Hematopoietic multipotent progenitor cell treated with erythropoietin and hydrocortisone succinate and interleukin-3 and kit ligand, for 8 days (in vitro differentiated cells): ENCODE results near the gene VPS11.
A peak's percentile ranks its signal among the peaks of the same experiment; 100 is the strongest.

ENCODE experiments used
- DNase-seq: peaks from one replicate; pipeline ENCODE4 v3.0.0-alpha.2; 2015

Gene VPS11

DNA sequence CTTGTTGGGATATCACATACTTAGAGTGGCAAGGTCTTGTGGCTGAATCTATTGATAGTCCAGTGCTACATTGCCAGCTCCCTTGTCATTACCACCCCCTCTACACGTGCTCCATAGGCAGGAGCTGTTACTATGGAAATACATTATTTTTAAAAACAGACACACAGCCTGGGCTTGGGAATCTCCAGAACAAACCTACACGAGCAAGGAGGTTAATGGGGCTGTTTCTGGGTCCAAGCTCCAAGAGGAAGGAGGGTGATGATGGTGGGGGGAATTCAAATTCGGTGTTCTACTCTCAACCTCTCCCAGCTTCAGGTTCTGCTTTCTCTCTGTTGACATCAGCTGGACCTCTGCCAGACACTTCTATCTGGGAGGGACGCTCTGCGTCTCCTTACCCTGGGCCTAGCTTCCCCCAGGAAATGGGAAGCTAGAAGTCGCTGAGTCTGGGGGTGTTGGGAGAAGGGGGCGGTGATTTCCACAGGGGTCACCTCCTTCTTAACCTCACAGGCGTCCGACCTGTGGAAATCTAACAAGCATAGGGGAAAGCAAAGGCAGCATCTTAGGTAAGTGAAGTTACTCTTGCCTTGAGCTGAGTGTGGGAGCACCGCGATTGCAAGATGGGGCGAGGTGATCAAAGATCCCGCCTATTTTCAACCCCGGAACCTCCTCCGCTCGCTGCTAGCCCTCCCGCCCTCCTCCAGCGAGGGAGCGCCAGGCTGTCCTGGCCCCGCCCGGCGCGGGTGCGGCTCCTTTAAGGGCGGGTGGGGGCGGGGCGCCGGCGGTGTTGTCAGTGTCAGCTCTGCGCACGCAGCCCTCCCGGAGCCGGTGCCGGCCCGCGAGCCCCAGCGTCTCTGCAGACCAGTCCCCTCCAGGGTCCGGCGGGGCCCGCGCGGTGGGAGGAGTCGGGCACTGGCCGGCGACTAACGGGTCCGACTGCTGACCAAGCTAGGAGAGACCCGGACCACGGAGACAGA is 39.2 kb downstream of the VPS11 start, which contains the start of gene C2CD2L:
TSS of gene C2CD2L (plus strand) at position 781 of the 974 bp plus-strand sequence. CDS start 398 bp downstream, outside the sequence.
- peak; percentile 96 for DNase-seq

DNA sequence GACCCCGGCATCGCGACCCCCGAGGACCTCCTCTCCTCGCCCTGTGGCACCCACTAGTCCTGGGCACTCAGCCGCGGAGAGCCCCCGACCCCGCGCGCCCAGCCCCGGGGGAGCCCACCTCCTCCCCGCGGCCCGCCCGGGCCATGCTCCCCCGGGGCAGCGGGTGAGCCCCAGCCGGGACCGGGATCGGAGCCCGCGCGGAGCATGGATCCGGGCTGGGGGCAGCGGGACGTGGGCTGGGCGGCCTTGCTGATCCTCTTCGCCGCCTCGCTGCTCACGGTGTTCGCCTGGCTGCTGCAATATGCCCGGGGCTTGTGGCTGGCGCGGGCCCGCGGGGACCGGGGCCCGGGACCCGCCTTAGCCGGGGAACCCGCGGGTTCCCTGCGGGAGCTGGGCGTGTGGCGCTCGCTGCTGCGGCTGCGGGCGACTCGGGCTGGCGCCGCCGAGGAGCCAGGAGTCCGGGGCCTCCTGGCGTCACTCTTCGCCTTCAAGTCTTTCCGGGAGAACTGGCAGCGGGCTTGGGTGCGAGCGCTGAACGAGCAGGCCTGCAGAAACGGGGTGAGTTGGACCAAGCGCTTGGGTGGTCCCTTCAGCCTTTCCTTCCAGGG is 40.0 kb downstream of the VPS11 start:
- DNase-seq = no peak

DNA sequence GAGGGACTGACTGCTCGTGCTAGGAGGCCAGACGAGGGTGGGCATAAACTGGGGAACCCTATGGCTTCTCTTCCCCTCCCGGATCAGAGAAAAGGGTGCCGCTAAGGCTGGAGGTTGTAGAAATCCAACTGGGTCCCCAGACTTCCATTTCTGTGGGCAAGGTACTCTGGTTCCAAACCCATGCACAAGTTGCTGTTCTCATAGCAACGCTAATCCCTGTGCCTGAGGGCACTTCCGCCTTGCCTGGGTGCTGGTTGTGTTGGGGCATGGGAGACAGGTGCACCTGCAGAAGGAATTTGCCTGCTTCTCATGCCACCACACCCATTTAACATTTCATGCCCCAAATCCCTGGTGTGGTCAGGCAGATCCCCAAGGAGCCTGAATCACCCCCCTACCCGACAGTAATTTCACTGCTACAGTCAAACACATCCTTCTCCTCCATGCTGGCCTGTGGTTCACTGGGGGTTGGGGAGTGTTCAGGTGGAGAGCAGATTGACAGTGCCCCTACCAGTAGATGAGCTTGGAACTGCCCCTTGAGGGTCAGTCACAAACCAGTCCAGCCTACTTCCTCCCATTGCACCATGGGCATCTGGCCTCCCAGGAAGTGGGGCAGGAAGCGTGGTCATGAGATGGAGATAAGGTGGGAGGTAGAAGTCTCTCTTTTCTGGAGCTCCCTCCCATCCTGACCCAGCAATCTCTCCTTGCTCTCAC is 40.7 kb downstream of the VPS11 start:
- peak; percentile 71 for DNase-seq

DNA sequence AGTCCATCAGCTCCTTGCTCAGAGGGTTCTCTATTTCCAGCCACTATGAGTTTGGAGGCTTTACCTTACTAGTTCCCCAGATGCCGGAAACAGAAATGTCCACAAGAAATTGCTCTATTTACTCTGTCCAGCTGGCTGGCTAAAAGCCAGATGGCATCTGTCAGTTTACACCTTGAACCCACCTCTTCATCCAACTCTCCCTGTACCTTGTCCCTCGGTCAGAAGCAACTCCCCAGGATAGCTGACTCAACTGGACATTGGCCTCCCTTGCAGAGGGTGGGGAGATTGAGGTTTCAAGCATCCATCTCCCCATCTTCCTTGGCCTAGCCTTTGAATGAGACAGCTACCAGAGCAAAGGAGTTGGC is 41.2 kb downstream of the VPS11 start:
- DNase-seq = no peak

DNA sequence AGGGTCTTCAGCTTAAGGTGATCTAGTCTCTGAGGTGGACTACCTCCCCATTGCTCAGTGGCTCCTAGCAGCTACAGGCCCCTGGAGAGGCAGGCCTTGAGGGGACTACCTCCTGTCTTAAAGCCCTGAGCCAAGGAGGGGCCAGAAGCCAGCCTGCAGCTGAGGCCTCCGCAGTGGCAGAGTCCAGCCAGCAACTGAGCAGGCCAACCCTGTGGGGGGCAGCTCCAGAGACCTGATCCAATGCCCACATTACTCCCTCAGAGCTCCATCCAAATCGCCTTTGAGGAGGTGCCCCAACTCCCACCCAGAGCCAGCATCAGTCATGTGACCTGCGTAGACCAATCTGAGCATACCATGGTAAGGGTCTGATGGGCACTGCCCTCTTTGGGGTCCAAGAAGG is 42.2 kb downstream of the VPS11 start:
- DNase-seq = no peak

DNA sequence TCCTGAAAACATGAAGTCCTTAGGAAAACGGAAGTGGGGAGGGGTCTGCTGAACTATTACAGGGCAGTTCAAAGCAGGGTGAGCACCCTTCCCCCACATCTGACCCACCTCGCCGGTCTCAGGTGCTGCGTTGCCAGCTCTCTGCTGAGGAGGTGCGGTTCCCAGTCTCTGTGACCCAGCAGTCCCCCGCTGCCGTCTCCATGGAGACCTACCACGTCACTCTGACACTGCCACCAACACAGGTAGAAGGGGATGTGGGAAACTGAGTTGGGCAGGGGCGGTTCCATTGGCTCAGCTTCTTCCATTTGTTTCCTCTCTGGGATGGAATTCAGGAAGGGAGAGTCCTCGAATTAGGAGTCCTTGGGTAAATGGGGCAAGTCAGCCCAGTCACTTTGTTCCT is 42.8 kb downstream of the VPS11 start:
- no peak for DNase-seq

DNA sequence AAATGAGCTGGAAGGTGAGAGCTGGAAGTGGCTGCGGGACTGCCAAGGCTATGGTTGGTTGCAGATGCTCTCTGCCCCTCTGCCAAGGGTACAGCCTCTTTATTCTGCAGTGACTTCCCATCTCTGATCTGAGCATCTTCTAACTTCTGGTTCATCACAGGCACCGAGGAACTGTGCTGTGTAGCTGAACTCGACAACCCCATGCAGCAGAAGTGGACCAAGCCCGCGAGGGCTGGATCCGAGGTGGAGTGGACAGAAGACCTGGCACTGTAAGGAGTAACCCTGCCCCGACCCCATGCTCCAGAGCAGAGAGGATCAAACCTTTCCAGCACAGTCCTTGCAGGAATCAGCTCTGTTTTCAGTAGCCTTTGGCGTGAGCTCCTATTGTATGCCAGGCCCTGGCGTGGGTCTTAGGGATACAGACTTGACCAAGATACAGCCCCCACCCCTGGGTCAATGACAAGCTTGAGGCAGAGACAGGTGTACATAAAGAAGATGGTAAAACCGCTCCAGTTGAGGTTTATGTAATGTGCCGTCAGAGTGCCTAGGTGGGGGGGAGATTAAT is 43.8 kb downstream of the VPS11 start:
- no peak for DNase-seq

DNA sequence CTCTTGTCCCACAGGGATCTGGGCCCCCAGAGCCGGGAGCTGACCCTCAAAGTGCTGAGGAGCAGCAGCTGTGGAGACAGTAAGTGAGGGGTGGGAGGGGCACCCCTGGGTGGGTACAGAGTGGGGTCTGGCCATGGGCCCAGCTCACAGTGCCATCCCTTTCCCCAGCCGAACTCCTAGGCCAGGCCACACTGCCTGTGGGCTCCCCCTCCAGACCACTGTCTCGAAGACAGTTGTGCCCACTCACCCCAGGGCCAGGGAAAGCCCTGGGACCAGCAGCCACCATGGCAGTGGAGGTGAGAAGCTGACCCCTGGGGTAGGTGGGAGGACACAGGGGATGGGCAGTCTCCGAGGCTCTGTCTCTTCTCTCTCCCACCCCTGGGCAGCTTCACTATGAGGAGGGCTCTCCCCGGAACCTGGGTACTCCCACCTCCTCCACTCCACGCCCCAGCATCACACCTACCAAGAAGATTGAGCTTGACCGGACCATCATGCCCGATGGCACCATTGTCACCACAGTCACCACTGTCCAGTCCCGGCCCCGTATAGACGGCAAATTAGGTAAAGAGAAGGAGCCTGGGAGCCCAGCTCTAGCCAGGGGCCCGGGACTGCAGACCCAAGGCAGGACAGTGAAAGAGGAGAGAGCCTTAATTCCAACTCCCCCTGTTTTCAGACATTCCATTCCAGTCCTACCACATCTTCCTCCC is 44.8 kb downstream of the VPS11 start:
- no peak for DNase-seq

DNA sequence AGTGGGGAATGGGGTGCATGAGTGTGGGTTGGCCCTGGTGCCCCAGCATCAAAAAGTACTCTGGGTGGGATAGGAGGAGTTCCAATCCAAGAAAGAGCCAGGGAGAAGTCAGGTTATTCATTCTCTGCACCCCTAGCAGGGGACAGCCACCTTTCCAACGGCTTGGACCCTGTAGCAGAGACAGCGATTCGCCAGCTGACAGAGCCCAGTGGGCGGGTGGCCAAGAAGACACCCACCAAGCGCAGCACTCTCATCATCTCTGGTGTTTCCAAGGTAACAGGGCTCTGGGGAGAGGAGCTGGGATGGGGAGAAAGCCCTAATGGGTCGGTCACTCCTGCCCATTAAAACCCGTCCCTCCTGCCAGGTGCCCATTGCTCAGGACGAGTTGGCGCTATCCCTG is 46.1 kb downstream of the VPS11 start:
- no peak for DNase-seq

DNA sequence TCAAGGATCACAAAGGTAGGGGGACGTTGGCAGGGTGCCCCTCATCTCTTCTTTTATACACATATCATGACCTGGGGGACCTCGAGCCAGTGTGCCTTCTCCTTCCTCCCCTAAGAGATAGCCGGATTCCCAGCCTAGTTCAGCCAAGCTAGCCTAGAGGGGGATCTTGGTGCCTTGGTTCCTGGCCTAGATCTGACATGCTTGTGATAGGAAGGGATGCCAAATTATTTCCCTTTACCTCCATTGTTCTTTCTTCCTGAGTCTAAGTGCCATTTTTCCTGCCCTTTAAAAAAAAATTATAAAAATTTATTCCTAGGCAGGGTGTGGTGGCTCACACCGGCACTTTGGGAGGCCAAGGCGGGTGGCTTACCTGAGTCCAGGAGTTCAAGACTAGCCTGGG is 46.7 kb downstream of the VPS11 start:
- no peak for DNase-seq

DNA sequence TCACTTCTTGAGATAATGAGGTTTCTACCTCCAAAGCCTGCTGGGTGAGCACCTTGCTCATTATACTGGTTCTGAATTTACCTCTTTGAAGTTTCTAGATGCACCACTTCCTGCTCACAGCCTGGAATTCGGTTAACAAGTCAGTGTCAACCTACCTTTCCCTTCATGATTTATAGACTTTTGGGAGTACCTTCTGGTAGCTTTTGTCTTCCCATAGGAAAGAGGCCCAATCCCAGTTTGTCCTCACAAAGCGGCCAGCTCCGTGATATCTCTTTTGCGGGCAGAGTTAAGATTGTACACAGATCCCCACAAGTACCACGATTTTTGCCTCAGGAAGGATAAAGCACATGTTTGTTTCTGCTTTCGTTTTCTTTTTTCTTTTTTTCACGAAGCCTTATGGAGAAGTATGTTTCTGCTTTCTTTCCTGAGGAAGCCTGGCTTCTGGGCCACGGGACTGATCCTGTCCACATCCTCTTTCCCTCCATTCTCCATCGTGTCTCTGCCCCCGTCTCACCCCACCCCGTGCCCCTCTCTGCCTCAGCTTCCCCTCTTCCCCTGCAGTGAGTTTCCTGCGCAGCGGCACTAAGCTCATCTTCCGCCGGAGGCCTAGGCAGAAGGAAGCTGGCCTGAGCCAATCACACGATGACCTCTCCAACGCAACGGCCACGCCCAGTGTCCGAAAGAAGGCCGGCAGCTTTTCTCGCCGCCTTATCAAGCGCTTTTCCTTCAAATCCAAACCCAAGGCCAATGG is 48.0 kb downstream of the VPS11 start:
- no peak for DNase-seq

DNA sequence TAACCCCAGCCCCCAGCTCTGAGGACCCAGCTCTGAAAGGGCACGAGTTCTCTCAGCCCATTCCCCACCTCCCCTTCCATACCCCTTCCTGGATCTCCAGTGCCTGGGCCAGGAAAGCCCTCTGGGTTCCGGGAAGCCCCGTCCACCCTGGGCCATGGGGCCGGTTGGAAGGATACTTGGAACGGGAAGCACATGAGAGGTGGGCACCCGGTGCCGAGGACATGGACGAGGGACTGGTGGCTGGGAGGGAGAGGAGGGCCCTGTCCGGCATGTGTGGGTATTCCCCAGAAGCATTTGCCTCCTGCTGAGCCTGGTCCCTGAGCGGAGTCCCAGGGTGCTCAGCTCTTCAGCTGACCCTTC is 48.6 kb downstream of the VPS11 start:
- DNase-seq = no peak

DNA sequence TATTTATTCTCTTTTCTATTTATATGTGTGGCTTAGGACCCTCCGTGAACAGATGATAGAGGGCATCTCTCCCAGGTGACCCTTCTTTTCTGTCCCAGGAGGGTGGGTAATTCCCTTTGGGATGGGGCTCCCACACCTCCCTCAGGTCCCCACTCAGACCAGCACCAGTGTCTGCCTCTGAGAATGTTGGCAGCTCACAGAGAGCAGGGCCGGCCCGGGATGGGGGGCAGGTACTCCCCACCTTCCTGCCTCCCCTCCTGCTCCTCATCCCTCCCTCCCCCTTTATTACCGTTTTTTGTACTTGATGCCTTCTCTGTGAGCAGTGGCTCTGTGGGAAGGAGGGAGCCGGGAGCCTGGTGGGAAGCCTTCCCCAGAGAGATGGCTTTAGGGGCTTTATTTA is 49.0 kb downstream of the VPS11 start:
- no peak for DNase-seq

DNA sequence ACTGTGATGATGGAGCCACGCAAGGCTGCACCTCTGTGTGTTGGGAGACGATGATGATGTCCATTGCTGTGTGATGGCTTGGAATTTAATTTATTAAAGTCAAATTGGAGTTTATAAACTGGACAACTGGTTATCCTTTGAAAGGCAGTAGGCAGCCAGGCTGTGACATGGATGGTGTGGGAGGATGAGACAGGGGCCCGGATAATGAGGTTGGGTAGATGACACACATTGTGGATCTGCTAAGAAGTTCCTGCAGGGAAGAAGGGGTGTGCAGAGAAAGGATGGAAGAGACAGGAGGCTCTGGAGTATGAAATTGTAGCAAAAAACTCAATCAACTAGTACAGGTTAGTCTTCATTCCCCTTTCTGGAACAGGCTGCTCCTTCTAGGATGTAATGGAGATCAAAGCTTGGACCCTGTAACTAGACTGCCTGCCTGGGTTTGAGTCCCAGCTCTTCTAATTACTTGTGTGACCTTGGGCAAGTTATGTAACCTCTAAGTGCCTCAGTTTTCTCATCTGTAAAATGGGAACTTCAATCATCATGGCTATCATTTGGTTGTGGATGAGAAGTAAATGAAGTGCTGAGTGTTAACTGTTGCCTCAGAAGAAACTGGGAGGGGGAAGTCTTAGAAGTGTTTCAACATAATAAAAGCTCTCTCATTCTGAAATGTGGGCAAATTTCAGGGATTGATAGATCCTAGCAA is 49.5 kb downstream of the VPS11 start:
- DNase-seq = no peak

DNA sequence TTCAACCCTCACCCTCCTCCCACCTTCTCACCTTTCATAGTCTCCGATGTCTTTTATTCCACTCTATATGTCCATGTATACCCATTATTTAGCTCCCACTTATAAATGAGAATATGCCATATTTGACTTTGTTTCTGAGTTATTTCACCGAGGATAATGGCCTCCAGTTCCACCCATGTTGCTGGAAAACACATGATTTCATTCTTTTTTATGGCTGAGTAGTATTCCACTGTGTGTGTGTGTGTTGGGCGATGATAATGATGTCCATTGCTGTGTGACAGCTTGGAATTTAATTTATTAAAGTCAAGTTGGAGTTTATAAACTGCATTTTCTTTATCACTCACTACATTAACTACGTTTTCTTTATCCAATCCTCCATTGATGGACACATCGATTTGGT is 50.6 kb downstream of the VPS11 start:
- DNase-seq = no peak

DNA sequence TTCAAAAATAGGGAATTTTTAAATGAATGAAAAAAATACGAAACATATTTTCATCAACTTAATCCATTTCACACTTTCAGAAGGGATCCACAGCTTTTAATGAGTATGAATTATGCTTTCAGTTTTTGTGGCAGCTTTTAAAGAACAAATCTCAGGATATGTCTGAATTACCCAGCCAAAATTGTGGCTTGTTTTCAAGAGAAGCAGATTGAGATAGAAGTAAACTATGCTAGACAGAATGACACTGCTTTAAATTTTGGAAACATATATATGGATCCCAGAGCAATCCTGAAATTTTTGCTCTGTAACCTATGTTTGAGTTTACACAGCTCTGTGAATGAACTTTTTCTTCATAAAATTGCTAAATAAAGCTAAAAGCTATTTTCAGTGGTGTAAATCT is 51.3 kb downstream of the VPS11 start:
- DNase-seq = no peak

DNA sequence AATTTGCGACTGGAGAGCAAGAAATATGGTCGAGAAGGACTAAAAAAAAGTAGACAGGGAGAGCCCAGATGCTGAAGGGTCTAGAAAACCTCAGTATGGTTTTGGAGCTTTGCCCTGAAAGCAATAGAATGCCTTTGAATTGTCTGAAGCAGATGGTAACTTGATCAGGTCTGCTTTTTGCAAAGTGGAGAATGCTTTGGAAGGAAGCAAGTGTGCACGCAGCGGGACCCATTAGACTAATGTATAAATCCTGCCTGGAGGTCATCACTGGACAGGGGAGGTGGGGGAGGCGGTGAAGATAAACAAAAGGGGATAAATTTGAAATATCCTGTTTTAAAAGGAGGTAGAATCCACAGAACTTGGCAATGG is 53.0 kb downstream of the VPS11 start:
- no peak for DNase-seq

DNA sequence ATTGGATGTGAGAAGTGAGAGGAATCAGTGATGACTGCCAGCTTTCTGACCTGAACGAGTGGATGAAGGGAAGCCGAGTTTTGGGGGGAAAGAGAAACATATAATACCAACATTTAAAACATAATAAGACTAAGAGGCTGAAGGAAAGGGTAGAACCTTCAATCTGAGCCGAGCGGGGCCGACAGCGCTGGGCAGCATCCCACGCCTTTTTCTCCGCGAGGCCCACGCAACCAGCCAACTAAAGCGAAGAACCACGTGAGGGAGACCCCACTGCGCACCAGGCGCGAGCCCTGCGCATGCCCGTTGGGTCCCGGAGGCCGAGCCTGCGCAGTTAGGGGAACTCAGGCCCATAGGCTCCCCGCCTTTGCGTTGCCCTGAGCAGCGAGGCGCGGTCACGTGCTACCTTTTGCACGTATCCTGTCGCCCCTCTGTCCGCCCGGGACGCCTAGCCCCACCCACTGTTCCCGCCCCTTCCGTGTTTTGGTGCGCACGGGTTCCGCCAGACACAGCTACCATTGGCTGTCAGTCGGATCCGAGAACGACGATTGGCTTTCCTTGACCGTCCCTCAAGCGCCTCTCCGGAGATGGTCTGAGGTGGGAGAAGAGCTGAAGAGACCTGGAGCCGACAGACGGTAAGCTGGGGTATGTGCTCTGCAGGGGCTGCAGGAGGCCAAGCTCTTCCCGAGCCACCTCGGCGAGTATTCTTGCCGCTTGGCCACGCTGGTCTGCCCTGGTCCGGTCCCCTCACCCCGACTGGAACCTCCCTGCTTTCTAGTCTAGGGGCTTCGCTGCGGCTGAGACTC is 53.6 kb downstream of the VPS11 start, which contains the start of gene HINFP:
TSS of gene HINFP (plus strand) at position 573 of the 803 bp plus-strand sequence. CDS start 5,365 bp downstream, outside the sequence.
- peak; percentile 99 for DNase-seq

DNA sequence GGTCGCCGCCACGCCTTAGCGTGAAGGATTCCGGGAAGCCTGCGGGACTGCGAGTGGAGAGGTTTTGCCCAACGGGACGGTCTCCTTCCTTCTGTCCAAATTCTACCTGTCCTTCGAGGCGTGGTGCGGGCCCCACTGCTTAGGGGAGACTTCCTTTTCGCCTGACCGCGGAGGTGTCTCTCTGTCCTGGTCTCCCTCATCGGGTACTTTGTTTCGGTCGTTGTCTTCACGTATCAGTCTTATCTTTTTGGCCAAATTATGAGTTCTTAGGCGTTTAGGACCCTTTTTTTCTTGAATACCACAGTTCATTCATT is 54.1 kb downstream of the VPS11 start:
- no peak for DNase-seq

DNA sequence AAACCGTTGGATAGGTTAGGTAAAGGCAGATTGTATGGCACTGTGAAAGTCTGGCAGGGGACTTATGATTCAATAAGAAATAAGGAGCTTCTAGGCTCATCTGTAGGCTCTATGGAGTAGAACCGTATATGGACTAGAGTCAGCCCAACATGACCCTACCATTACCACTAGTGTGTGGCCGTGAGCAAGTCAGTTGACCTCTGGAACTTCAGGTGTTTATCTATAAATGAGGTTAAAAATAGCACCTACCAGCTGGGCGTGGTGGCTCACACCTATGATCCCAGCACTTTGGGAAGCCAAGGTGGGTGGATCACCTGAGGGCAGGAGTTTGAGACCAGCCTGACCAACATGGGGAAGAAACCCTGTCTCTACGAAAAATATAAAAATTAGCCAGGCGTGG is 58.2 kb downstream of the VPS11 start:
- DNase-seq = no peak
